Tibial nerve (tissue), 4 donors: Measurements from ENCODE around the gene THRAP3. TPM values are rescaled to one million over a fixed set of nuclear protein-coding genes. Genes with fewer than 3 reads are reported as not detected.
A peak's percentile ranks its signal among the peaks of the same experiment; 100 is the strongest.

Source experiments
- DNase-seq, 2 donors: peaks; one replicate each; pipeline ENCODE4 v3.0.0-alpha.2; 2019; ENCODE audit warnings: low spot score in 2 of 2
- H3K27ac ChIP-seq, 4 donors: fragments of 200-600 bp; sonication (generic) in 3 of 4; one replicate each; pipeline ENCODE4 v1.5.1; 2017 to 2019; ENCODE audit warnings: mild to moderate bottlenecking in 1 of 4
- H3K27me3 ChIP-seq, 2 donors: fragments of 200-600 bp; sonication (generic) in 1 of 2; one replicate each; pipeline versions ENCODE4 v1.5.1 to v1.6.0; 2017 to 2019
- H3K36me3 ChIP-seq, 3 donors: fragments of 200-600 bp; sonication (generic); one replicate each; pipeline ENCODE4 v1.5.1; 2018 to 2019
- H3K4me1 ChIP-seq, 4 donors: fragments of 200-600 bp; sonication (generic) in 3 of 4; one replicate each; pipeline ENCODE4 v1.5.1; 2017 to 2019
- H3K4me3 ChIP-seq, 4 donors: fragments of 200-600 bp; sonication (generic) in 3 of 4; one replicate each; pipeline ENCODE4 v1.5.1; 2017 to 2019; ENCODE audit warnings: mild to moderate bottlenecking in 1 of 4, moderate library complexity in 1 of 4
- H3K9me3 ChIP-seq, 4 donors: fragments of 200-600 bp; sonication (generic) in 3 of 4; one replicate each; pipeline ENCODE4 v1.5.1; 2017 to 2019
- CTCF ChIP-seq, 5 experiments: fragments of 200-600 bp in 3 of 5; fragments of 450-650 bp in 2 of 5; sonication (generic) in 3 of 5; IDR thresholded peaks; one replicate each; pipeline ENCODE4 v1.5.1; 2016 to 2019; ENCODE audit warnings: antibody characterized with exemption in 5 of 5, mild to moderate bottlenecking in 3 of 5, moderate library complexity in 2 of 5
- EP300 ChIP-seq, 2 donors: sonication (generic); formaldehyde crosslinking; IDR thresholded peaks; one replicate each; pipeline ENCODE4 v1.6.1; 2017; ENCODE audit warnings: antibody characterized with exemption in 2 of 2, mild to moderate bottlenecking in 1 of 2
- POLR2A ChIP-seq, 2 donors: fragments of 450-650 bp; IDR thresholded peaks; one replicate each; pipeline ENCODE4 v1.6.1; 2017; ENCODE audit warnings: antibody characterized with exemption in 2 of 2, mild to moderate bottlenecking in 2 of 2, moderate library complexity in 2 of 2
- WGBS, 2 donors: methylation state at CpG; one replicate each; pipeline ENCODE4 v1.1.5; 2018; 5-methylcytosine and 5-hydroxymethylcytosine counted together
- total RNA-seq, 4 donors: library from RNA; depleted of rRNA; stranded (reverse); fragments of >200 nt; gene quantifications; one replicate each; pipeline ENCODE4 v1.1.0, GENCODE V29; 2016

Gene THRAP3
- total RNA-seq, 4 donors from 2014 or later = 89.2 to 114 (median 97.0) TPM

GRCh38 chr1:36203027-36203553, 21.2 kb upstream of the THRAP3 start:
- TF ChIP-seq EP300 (IDR thresholded peaks at IDR 0.05) = no peak
- TF ChIP-seq POLR2A (IDR thresholded peaks at IDR 0.05) = no peak
- TF ChIP-seq CTCF (IDR thresholded peaks at IDR 0.05) = no peak
- H3K4me3 ChIP-seq = no peak overlapping the region
- H3K4me1 ChIP-seq = peaks cover 0 to 52% (median 5%) of the 10 kb centered on the region in 4 donors
- no peaks in the 10 kb centered on the region for H3K27me3 ChIP-seq
- peak overlapping the region in 3 of 4 donors; percentile 68 to 89 (median 86) for H3K27ac ChIP-seq
- 85 to 95% methylated on average over 3 of the region's 3 CpGs for WGBS, 2 donors
- no peaks in the 10 kb centered on the region for H3K9me3 ChIP-seq
- H3K36me3 ChIP-seq = no peaks in the 10 kb centered on the region
- no peak for DNase-seq

GRCh38 chr1:36203554-36204346, 20.5 kb upstream of the THRAP3 start:
- TF ChIP-seq POLR2A (IDR thresholded peaks at IDR 0.05) = no peak
- TF ChIP-seq CTCF (IDR thresholded peaks at IDR 0.05) = no peak
- peak in 1 of 2 donors; percentile 57 for TF ChIP-seq EP300 (IDR thresholded peaks at IDR 0.05)
- Histone ChIP-seq H3K4me3 (no peak overlapping the region), H3K4me1 (peaks cover 0 to 52% (median 5%) of the 10 kb centered on the region in 4 donors), H3K27me3 (no peaks in the 10 kb centered on the region), H3K36me3 (no peaks in the 10 kb centered on the region), H3K9me3 (no peaks in the 10 kb centered on the region), H3K27ac (peak overlapping the region; percentile 67 to 89 (median 77))
- DNase-seq = peak in 1 of 2 donors; percentile 23
- 36 to 38% methylated on average over 10 of the region's 10 CpGs for WGBS, 2 donors

GRCh38 chr1:36204347-36204909, 19.8 kb upstream of the THRAP3 start:
- Histone ChIP-seq H3K36me3 (no peaks in the 10 kb centered on the region), H3K27me3 (no peaks in the 10 kb centered on the region), H3K4me3 (no peak overlapping the region), H3K27ac (peak overlapping the region; percentile 67 to 89 (median 77)), H3K4me1 (peaks cover 0 to 52% (median 5%) of the 10 kb centered on the region in 4 donors), H3K9me3 (no peaks in the 10 kb centered on the region)
- no peak for DNase-seq
- WGBS, 2 donors = 68 to 79% methylated on average over 6 of the region's 6 CpGs
- TF ChIP-seq EP300 (IDR thresholded peaks at IDR 0.05) (no peak), POLR2A (IDR thresholded peaks at IDR 0.05) (no peak), CTCF (IDR thresholded peaks at IDR 0.05) (no peak)

DNA sequence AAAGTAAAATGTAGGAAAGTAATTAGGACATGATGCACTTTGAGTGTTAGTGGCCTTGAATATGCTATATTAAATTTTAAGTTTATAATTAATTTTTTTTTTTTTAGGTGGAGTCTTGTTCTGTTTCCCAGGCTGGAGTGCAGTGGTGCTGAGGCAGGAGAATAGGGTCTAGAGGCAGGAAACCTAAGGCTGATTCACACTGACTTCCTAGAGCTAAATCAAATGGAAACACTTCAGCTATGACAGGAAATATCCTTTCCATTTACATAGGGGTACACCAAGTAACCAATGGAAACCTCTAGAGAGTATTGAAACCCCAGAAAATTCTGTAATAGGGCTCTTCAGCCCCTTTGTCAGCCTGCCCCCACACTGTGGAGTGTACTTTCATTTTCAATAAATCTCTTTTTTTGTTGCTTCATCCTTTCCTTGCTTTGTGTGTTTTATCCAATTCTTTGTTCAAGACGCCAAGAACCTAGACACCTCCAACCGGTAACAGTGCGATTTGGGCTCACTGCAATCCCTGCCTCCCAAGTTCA, 17.9 kb upstream of the THRAP3 start:
- Histone ChIP-seq H3K4me1 (peaks cover 0 to 41% (median 3%) of the 10 kb centered on the region in 4 donors), H3K36me3 (no peaks in the 10 kb centered on the region), H3K9me3 (no peaks in the 10 kb centered on the region), H3K27me3 (no peaks in the 10 kb centered on the region), H3K4me3 (no peak overlapping the region), H3K27ac (peak overlapping the region in 1 of 4 donors; percentile 2)
- TF ChIP-seq POLR2A (IDR thresholded peaks at IDR 0.05) = no peak
- TF ChIP-seq EP300 (IDR thresholded peaks at IDR 0.05) = no peak
- TF ChIP-seq CTCF (IDR thresholded peaks at IDR 0.05) = no peak
- DNase-seq = no peak
- 82 to 90% methylated on average over 3 of the region's 3 CpGs for WGBS, 2 donors
